Measurements from ENCODE around the gene CMTM5. TPM values are rescaled to one million over a fixed set of nuclear protein-coding genes. Genes with fewer than 3 reads are reported as not detected.
"Not testable (repeated sequence)": the region's sequence is repeated elsewhere in the genome, so short reads cannot be mapped to it uniquely, and the experiment has no call there.

Gene CMTM5
- total RNA-seq, 1 donor from 2014 or later, result 0.92 TPM

- DNase-seq (ENCODE audit: missing footprints) (peak; percentile 21), ATAC-seq (no peak)
- intact Hi-C loops (cut with DNase I), result no loop called here
These were observed 3.8 kb upstream of the CMTM5 start for GRCh38 chr14:23373041-23373440.

- ATAC-seq, result no peak
- intact Hi-C loops (cut with DNase I), result loop anchor here (5.0 kb wide), 1 partner anchor 108 kb away; no protein-coding TSS in a partner anchor
- peak; percentile 46 for DNase-seq (ENCODE audit: missing footprints)
These were observed 1.2 kb upstream of the CMTM5 start for GRCh38 chr14:23375527-23376251.

GRCh38 chr14:23377198-23377550 is 328 bp downstream of the CMTM5 start:
- peak; percentile 43 for DNase-seq (ENCODE audit: missing footprints)
- intact Hi-C loops (cut with DNase I), result loop anchor here (5.0 kb wide), 1 partner anchor 110 kb away; no protein-coding TSS in a partner anchor
- ATAC-seq, result no peak

GRCh38 chr14:23377573-23378563 is 1.0 kb downstream of the CMTM5 start:
- no peak for ATAC-seq
- DNase-seq (ENCODE audit: missing footprints), result peak; percentile 45
- intact Hi-C loops (cut with DNase I), result loop anchor here (5.0 kb wide), 1 partner anchor 111 kb away; no protein-coding TSS in a partner anchor

- DNase-seq (ENCODE audit: missing footprints) (peak; percentile 67), ATAC-seq (peak; percentile 4)
- intact Hi-C loops (cut with DNase I), result loop anchor here (5.0 kb wide), 1 partner anchor 111 kb away; no protein-coding TSS in a partner anchor
These were observed 1.9 kb downstream of the CMTM5 start for GRCh38 chr14:23378612-23379220.

- ATAC-seq (peak; percentile 46), DNase-seq (ENCODE audit: missing footprints) (peak; percentile 84)
- intact Hi-C loops (cut with DNase I), result loop anchor here (1.0 to 5.0 kb wide), 2 partner anchors 51 to 112 kb away; no protein-coding TSS in a partner anchor
These were observed 2.7 kb downstream of the CMTM5 start for GRCh38 chr14:23379366-23380196.

GRCh38 chr14:23380197-23380914 is 3.5 kb downstream of the CMTM5 start:
- DNase-seq (ENCODE audit: missing footprints) (peak; percentile 65), ATAC-seq (peak; percentile 9)
- intact Hi-C loops (cut with DNase I), result loop anchor here (1.0 kb wide), 1 partner anchor 52 kb away; no protein-coding TSS in a partner anchor

GRCh38 chr14:23380976-23381375 is 4.1 kb downstream of the CMTM5 start:
- ATAC-seq, result no peak
- intact Hi-C loops (cut with DNase I), result loop anchor here (1.0 kb wide), 1 partner anchor 53 kb away; no protein-coding TSS in a partner anchor
- DNase-seq (ENCODE audit: missing footprints), result peak; percentile 18

- no peak for ATAC-seq
- intact Hi-C loops (cut with DNase I), result no loop called here
- DNase-seq (ENCODE audit: missing footprints), result no peak
These were observed 5.0 kb downstream of the CMTM5 start for GRCh38 chr14:23381871-23382270.

- ATAC-seq, result no peak
- intact Hi-C loops (cut with DNase I), result no loop called here
These were observed 5.4 kb downstream of the CMTM5 start for GRCh38 chr14:23382276-23382675.

GRCh38 chr14:23382731-23383440 is 6.0 kb downstream of the CMTM5 start:
- intact Hi-C loops (cut with DNase I), result no loop called here
- ATAC-seq, result no peak

More at GRCh38 chr14:23382276-23382675, 5.4 kb downstream of the CMTM5 start:
- no peak for DNase-seq (ENCODE audit: missing footprints)

GRCh38 chr14:23384364-23385080 is 7.7 kb downstream of the CMTM5 start:
- DNase-seq (ENCODE audit: missing footprints) (peak; percentile 33), ATAC-seq (no peak)
- intact Hi-C loops (cut with DNase I), result no loop called here

More at GRCh38 chr14:23382731-23383440, 6.0 kb downstream of the CMTM5 start:
- peak; percentile 39 for DNase-seq (ENCODE audit: missing footprints)

GRCh38 chr14:23385244-23385641 is 8.4 kb downstream of the CMTM5 start:
- DNase-seq (ENCODE audit: missing footprints) (no peak), ATAC-seq (no peak)
- intact Hi-C loops (cut with DNase I), result no loop called here

GRCh38 chr14:23385642-23386265 is 8.9 kb downstream of the CMTM5 start:
- ATAC-seq (no peak), DNase-seq (ENCODE audit: missing footprints) (peak; percentile 5)
- intact Hi-C loops (cut with DNase I), result no loop called here

GRCh38 chr14:23386266-23386657 is 9.4 kb downstream of the CMTM5 start:
- peak; percentile 41 for DNase-seq (ENCODE audit: missing footprints)
- intact Hi-C loops (cut with DNase I); ATAC-seq: not testable (repeated sequence)

GRCh38 chr14:23386999-23387398 is 10.2 kb downstream of the CMTM5 start:
- intact Hi-C loops (cut with DNase I), result no loop called here
- ATAC-seq, result no peak
- no peak for DNase-seq (ENCODE audit: missing footprints)

All from Right ventricle myocardium inferior (tissue), 1 donor.